DMS53 treated with DMSO at 0.1 percent for 48 hours (cell line): ENCODE measurements around the gene SPATA2.

Experiments used
- DNase-seq: peaks from one replicate; lab custom pipeline; 2025; ENCODE audit not compliant: unreplicated experiment; lab: John Stamatoyannopoulos, UW

Gene SPATA2

GRCh38 chr20:49935746-49936152 is 20.4 kb upstream of the SPATA2 start:
- DNase-seq = no peak

GRCh38 chr20:49929142-49929494 is 13.8 kb upstream of the SPATA2 start:
- no peak for DNase-seq

GRCh38 chr20:49928411-49929141 is 13.2 kb upstream of the SPATA2 start:
- peak; percentile 80 for DNase-seq

DNA sequence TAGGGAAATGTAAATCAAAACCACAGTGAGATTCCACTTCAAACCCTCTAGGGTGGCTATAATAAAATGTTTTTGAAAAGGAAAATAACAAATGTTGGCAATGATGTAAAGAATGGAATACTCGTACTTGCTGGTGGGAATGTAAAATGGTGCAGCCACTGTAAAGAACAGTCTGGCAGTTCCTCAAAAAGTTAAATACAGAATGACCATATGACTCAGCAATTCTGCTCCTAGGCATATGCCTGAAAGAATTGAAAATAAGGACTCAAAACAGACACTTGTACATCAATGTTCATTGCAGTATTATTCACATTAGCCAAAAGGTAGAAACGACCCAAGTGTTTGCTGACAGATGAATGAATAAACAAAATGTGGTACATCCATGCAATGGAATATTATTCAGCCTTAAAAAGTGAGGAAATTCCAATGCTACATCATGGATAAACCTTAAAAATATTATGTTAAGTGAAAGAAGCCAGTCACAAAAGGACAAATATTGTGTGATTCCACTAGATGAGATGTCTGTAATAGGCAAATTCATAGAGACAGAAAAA is 10.6 kb upstream of the SPATA2 start:
- DNase-seq = no peak

GRCh38 chr20:49924247-49924646 is 8.9 kb upstream of the SPATA2 start:
- no peak for DNase-seq

DNA sequence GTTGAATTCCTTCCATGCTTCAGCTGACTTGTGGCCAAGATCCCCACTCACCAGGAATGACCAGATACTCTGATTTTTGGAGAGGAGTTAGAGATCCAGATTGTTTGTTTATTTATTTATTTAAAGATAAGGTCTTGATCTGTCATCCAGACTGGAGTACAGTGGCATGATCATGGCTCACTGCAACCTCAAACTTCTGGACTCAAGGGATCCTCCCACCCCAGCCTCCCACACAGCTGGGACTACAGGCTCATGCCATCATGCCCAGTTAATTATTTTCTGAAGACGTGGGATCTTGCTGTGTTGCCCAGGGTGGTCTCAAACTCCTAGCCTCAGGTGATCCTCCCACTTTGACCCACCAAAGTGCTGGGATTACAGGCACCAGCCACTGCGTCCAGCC is 4.1 kb upstream of the SPATA2 start:
- no peak for DNase-seq

DNA sequence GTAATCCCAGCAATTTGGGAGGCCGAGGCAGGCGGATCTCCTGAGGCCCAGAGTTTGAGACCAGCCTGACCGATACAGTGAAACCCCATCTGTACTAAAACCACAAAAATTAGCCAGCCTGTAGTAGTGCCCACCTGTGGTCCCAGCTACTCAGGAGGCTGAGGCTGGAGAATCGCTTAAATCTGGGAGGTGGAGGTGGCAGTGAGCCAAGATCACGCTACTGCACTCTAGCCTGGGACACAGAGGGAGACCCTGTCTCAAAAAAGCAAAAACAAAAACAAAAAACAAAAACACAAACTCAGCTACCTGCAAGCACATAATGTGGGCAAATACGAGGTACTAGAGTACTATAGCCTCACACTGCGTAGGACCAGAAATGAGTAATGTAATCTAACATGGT is 3.7 kb upstream of the SPATA2 start:
- DNase-seq = no peak

DNA sequence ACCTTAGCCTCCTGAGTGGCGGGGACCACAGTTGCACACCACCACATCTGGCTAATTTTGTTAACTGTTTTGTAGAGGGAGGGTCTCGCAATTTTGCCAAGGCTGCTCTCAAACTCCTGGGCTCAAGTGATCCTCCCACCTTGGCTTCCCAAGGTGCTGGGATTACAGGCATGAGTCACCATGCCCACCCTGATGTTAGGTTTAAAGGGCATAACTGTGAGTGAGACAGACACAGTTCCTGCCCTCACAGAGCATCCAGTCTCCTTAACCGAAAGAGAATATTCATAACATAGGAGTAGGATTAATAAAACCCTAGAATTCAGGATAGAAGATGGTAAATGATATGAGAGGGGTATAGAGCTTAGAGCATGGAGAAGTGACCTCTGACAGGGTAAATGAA is 3.1 kb upstream of the SPATA2 start:
- no peak for DNase-seq

DNA sequence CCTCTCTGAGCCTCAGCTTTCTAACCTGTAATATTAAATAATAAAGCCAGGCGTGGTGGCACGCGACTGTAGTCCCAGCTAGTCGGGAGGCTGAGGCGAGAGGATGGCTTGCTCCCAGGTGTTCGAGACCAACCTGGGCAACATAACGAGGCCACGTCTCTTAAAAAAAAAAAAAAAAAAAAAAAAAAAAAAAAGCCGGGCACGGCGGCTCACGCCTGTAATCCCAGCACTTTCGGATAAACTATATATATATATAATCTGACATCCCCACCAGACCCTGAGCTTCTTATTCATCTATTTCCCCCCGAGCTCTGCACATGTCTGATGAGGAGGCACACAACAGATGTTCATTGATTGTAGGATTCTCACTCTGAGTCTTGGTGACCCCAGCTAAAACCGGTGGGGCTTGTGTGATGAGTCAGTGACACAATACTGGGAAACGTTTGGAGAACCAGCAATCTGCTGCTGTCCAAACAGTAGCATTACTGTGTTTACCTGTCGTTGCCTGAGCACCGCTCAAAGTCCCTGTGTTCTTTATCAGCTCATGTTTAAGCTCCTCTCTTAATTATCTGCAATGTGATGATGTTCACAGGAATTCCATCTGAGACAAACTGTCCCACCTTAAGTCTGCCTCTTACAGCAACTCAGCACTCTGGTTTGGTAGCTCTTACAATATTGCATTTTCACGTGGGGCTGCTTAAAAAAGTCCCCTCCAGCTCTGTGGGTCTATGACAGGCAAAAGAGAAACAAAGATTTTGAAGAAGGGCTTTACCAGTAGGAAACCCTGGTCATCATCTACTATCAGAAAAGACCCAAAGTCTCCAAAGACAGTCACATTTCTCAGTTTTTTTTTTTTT is 1.0 kb upstream of the SPATA2 start:
- DNase-seq = peak; percentile 97

- no peak for DNase-seq
These were observed 280 bp downstream of the SPATA2 start for GRCh38 chr20:49915118-49915379.

DNA sequence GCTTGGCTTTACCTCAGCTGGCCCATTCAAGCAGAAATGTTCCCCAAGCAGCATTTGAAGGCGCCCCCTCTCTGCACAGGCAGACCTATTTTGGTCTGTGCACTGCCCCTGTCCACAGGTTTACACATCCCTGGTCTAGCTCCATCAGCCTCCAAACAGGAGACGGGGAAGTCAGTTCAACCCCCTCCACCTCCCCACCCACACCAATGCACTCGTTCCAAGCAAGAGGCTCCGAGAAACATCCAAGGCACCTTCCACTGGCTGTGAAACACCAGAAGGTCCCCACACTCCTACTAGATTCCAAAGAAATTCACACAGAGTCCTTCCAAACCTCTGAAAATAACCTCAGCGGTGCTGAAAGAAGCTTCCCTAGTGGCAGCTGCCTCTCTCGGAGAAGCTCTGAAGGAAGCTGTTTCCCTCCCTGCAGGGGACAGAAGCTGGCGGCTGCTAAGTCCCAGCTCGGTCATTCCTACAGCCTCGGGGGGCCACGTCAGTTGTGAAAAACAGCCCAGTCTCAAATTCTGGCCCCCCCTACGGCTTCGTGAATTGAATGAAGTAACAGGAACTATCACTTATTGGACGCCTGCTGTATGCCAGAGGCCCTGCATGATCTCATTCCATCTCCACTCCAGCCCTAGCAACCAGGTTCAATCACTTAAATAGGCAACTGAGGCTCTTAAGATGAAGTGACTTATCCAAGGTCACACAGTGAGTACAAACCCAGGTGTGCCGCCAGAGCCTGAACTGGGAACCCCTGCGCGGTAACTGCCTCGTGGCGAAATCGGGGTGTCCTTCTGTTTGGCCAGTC is 815 bp downstream of the SPATA2 start:
- DNase-seq = no peak

GRCh38 chr20:49913399-49914047 is 1.8 kb downstream of the SPATA2 start:
- DNase-seq = no peak

GRCh38 chr20:49910340-49910706 is 5.0 kb downstream of the SPATA2 start:
- DNase-seq = no peak

- DNase-seq = no peak
These were observed 5.6 kb downstream of the SPATA2 start for GRCh38 chr20:49909499-49910339.

DNA sequence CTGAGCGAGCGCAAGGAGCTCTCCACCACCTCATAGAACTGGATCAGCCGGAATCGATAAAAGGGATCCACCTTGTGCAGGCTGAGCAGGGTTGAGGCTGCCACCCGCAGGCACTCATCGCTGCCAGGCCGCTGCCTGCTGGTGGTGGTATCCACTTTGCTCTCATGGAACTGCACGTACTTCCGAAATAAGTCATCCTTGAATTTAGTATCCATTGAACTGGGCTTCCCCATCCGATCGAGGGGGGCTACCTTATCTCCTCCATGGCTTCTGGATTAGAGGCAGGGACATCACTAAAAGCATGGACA is 7.1 kb downstream of the SPATA2 start:
- no peak for DNase-seq

DNA sequence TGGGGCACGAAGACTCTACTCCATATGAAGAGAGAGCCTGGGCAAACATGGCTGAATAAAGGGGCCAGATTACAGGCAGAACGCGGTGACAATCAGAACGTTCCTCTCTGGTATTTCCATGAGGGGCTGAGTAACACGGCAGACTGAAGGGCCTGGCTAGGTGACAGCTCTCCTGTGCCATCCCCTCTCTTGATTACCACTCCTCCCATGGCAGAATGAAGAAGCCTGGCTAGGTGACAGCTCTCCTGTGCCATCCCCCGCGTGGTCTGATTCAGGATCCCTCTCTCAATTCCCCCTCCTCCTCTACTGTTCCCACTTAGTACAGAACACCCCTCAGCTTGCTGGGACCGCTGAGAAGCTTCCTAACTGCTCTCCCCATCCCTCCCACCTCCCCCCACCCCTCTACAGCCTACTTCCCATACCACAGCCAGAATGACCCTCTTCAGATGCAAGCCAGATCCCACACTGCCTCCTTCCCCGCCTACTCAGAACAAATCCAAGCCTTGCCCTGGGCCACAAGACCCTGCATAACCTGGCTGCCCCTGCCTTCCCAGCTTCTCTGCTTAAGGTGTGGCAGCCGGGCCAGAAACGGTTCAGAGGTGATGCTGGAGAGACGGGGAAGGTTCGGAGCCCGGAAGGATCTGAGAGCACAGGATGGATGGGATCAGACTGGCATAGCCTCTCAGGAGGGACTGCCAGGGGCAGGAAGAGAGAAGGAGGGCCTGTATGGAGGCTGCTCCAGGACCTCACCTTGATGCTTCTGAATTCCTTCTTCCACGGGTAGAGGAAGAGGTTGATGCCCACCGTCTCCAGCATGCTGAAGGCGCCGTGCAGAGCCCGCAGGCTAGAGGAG is 7.7 kb downstream of the SPATA2 start:
- no peak for DNase-seq

- no peak for DNase-seq
These were observed 8.6 kb downstream of the SPATA2 start for GRCh38 chr20:49906615-49907154.

- no peak for DNase-seq
These were observed 9.2 kb downstream of the SPATA2 start for GRCh38 chr20:49906101-49906604.
